ENCODE results near the gene KDM2B. TPM values are rescaled to one million over a fixed set of nuclear protein-coding genes. Genes with fewer than 3 reads are reported as not detected.

The KDM2B gene
- total RNA-seq, 1 experiment from 2014 or later, result 24.7 TPM

GRCh38 chr12:121561009-121561395 lies 19.8 kb downstream of the KDM2B start:
- no TSS peak for BruUV-seq (replicated peaks)
- TF ChIP-seq CTCF (IDR thresholded peaks at IDR 0.05; ENCODE audit: unreplicated experiment), result no peak
- H3K27me3 Mint-ChIP-seq (ENCODE audit: unreplicated experiment), result peaks cover 30% of the 10 kb centered on the region
- CTCF ChIA-PET, result no interaction called here
- intact Hi-C loops (cut with micrococcal nuclease; ENCODE audit: unreplicated experiment), result no loop called here
- no peak for DNase-seq
- no peak overlapping the region for H3K27ac Mint-ChIP-seq (ENCODE audit: unreplicated experiment)
- H3K36me3 Mint-ChIP-seq (ENCODE audit: insufficient read depth, unreplicated experiment), result no peaks in the 10 kb centered on the region
- no peaks in the 10 kb centered on the region for H3K4me1 Mint-ChIP-seq (ENCODE audit: low read depth, unreplicated experiment)
- H3K9me3 Mint-ChIP-seq (ENCODE audit: low read depth, unreplicated experiment), result no peaks in the 10 kb centered on the region
- H3K4me3 Mint-ChIP-seq (ENCODE audit: low read depth, unreplicated experiment), result no peak overlapping the region

GRCh38 chr12:121560392-121561008 lies 20.3 kb downstream of the KDM2B start:
- DNase-seq, result no peak
- Mint-ChIP-seq H3K9me3 (ENCODE audit: low read depth, unreplicated experiment) (no peaks in the 10 kb centered on the region), H3K4me3 (ENCODE audit: low read depth, unreplicated experiment) (no peak overlapping the region), H3K27ac (ENCODE audit: unreplicated experiment) (no peak overlapping the region), H3K4me1 (ENCODE audit: low read depth, unreplicated experiment) (no peaks in the 10 kb centered on the region), H3K27me3 (ENCODE audit: unreplicated experiment) (peaks cover 30% of the 10 kb centered on the region), H3K36me3 (ENCODE audit: insufficient read depth, unreplicated experiment) (no peaks in the 10 kb centered on the region)
- CTCF ChIA-PET, result no interaction called here
- BruUV-seq (replicated peaks), result no TSS peak
- intact Hi-C loops (cut with micrococcal nuclease; ENCODE audit: unreplicated experiment), result no loop called here
- TF ChIP-seq CTCF (IDR thresholded peaks at IDR 0.05; ENCODE audit: unreplicated experiment), result no peak

- H3K9me3 Mint-ChIP-seq (ENCODE audit: low read depth, unreplicated experiment), result no peaks in the 10 kb centered on the region
- CTCF ChIA-PET, result interaction anchor here (0.7 kb wide), 1 partner anchor 470 kb away, joined by 3 read pairs; no protein-coding TSS in a partner anchor
- no peak overlapping the region for H3K27ac Mint-ChIP-seq (ENCODE audit: unreplicated experiment)
- H3K4me1 Mint-ChIP-seq (ENCODE audit: low read depth, unreplicated experiment), result no peaks in the 10 kb centered on the region
- H3K36me3 Mint-ChIP-seq (ENCODE audit: insufficient read depth, unreplicated experiment), result no peaks in the 10 kb centered on the region
- intact Hi-C loops (cut with micrococcal nuclease; ENCODE audit: unreplicated experiment), result no loop called here
- no peak overlapping the region for H3K4me3 Mint-ChIP-seq (ENCODE audit: low read depth, unreplicated experiment)
- peaks cover 30% of the 10 kb centered on the region for H3K27me3 Mint-ChIP-seq (ENCODE audit: unreplicated experiment)
- no peak for TF ChIP-seq CTCF (IDR thresholded peaks at IDR 0.05; ENCODE audit: unreplicated experiment)
- BruUV-seq (replicated peaks), result no TSS peak
- no peak for DNase-seq
These were observed 21.9 kb downstream of the KDM2B start for GRCh38 chr12:121558956-121559355.

- Mint-ChIP-seq H3K4me3 (ENCODE audit: low read depth, unreplicated experiment) (no peak overlapping the region), H3K4me1 (ENCODE audit: low read depth, unreplicated experiment) (no peaks in the 10 kb centered on the region), H3K27me3 (ENCODE audit: unreplicated experiment) (peaks cover 13% of the 10 kb centered on the region), H3K9me3 (ENCODE audit: low read depth, unreplicated experiment) (no peaks in the 10 kb centered on the region), H3K27ac (ENCODE audit: unreplicated experiment) (no peak overlapping the region), H3K36me3 (ENCODE audit: insufficient read depth, unreplicated experiment) (no peaks in the 10 kb centered on the region)
- no peak for TF ChIP-seq CTCF (IDR thresholded peaks at IDR 0.05; ENCODE audit: unreplicated experiment)
- CTCF ChIA-PET, result interaction anchor here (3.0 kb wide), 1 partner anchor 118 kb away, joined by 139 read pairs; the partner anchor contains the start of gene MORN3
- DNase-seq, result no peak
- no TSS peak for BruUV-seq (replicated peaks)
- intact Hi-C loops (cut with micrococcal nuclease; ENCODE audit: unreplicated experiment), result no loop called here
These were observed 29.7 kb downstream of the KDM2B start for GRCh38 chr12:121550974-121551634.
